OCI-LY7 (cell line): Measurements from ENCODE around the gene DIAPH1.

Source experiments
- EZH2phosphoT487 ChIP-seq: fragments of 200-600 bp; sonication (generic); IDR thresholded peaks from 2 replicates; pipeline ENCODE4 v1.6.1; 2018; ENCODE audit warnings: low read depth, borderline replicate concordance, mild to moderate bottlenecking, mixed run types, antibody characterized with exemption, low read length, moderate library complexity, mixed read lengths
- TF ChIP-seq, protein P1 (sequence below): fragments of 200-600 bp; sonication (generic); conservative IDR thresholded peaks from 2 replicates; pipeline ENCODE4 v1.5.1; 2014; ENCODE audit warnings: mild to moderate bottlenecking, antibody characterized with exemption, low read length, moderate library complexity, mixed read lengths

DNA sequence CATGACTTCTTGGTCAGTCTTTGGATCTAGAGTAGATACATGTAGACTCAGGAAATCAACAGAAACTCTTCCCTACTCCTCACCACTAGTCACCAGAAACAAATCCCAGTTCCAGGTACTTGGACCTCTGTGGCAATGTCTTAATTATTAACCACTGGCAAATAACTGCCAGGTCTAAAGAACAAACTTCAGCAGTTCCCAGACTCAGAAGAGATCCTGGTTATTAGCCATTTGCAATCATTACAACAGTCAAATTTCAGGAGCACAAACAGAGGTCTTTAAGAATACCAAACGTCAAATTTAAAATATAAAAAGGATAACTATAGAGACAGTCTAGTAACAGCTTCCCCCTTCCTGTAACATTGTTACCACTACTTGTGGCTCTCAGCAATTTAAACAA lies 10.2 kb downstream of the DIAPH1 start:
- TF ChIP-seq, protein P1, sequence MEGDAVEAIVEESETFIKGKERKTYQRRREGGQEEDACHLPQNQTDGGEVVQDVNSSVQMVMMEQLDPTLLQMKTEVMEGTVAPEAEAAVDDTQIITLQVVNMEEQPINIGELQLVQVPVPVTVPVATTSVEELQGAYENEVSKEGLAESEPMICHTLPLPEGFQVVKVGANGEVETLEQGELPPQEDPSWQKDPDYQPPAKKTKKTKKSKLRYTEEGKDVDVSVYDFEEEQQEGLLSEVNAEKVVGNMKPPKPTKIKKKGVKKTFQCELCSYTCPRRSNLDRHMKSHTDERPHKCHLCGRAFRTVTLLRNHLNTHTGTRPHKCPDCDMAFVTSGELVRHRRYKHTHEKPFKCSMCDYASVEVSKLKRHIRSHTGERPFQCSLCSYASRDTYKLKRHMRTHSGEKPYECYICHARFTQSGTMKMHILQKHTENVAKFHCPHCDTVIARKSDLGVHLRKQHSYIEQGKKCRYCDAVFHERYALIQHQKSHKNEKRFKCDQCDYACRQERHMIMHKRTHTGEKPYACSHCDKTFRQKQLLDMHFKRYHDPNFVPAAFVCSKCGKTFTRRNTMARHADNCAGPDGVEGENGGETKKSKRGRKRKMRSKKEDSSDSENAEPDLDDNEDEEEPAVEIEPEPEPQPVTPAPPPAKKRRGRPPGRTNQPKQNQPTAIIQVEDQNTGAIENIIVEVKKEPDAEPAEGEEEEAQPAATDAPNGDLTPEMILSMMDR = no peak
- TF ChIP-seq EZH2phosphoT487 = no peak
